Suppressor macrophage treated with lipopolysaccharide for 1 hour (primary cell): ENCODE data around the gene UBAC2.

Source experiments
- DNase-seq, 3 donors: peaks; one replicate each; pipeline ENCODE4 v3.0.0-alpha.2; 2020 to 2022

Gene UBAC2

GRCh38 chr13:99419591-99420243, 219.1 kb downstream of the UBAC2 start:
- DNase-seq: no peak

DNA sequence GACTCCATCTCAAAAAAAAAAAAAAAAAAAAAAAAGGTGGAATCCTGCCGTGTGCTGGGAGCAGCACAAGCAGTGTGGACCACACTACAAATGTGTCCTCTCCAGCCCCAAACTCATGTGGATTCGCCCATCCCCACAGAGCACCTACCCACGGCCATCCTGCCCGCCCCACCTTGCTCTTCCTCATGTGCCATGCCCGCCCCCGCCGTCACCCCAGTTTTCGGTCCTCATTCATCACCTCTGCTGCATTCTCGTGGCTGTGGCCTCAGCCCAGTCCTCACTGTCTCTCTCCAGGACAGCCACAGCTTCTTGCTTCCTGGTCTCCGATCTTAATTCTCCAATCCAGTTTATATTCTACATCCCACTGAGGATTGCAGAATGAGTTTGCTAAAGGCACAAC, 220.6 kb downstream of the UBAC2 start:
- no peak for DNase-seq

- DNase-seq: peak; percentile 67 to 72 (median 67)
Observed at GRCh38 chr13:99421758-99422585, 221.3 kb downstream of the UBAC2 start.

- DNase-seq: peak; percentile 74 to 85 (median 75)
Observed at GRCh38 chr13:99422586-99423220, 222.0 kb downstream of the UBAC2 start.

DNA sequence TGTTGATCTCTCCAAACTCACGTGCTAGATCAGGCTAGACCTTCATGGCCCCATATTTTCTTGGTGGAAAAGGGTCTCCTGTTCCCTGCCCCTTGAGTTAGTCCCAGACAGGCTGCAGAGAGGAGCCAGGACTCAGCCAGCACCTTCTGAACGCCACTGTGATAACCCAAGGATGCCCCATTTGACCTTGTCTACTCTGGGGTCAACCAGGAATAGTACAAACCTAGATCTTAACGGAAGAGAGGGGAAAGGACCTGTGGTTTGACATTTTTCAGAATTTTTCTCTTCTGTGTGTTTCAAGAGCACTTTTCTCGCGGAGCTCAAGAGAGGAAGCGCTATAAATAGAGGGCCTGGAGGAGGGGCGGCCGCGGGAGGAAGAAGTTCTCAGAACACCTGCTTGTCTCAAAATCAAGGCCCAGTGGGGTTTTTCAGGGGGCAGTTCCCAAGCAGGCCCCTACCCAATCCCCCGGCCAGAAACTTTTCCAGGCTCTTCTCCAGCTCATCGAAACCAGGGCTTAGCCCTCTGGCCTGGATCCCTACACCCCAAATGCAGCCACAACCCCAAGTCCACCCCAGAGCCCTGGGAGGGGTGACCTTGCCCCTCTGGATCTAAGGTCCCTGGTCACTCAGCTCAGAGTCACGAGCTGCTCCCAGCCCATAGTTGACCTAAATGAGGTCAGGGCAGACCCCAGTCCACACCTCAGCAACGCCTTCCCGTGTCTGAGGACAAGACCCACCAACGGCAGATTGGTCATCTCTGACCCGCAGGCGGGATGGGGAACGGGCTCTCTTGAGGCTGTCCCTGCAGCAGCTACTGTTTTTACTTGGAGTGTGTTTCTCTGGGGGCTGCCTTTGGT, 225.1 kb downstream of the UBAC2 start:
- DNase-seq: peak; percentile 50 to 64 (median 51)

GRCh38 chr13:99426426-99426825, 225.8 kb downstream of the UBAC2 start:
- DNase-seq: no peak

DNA sequence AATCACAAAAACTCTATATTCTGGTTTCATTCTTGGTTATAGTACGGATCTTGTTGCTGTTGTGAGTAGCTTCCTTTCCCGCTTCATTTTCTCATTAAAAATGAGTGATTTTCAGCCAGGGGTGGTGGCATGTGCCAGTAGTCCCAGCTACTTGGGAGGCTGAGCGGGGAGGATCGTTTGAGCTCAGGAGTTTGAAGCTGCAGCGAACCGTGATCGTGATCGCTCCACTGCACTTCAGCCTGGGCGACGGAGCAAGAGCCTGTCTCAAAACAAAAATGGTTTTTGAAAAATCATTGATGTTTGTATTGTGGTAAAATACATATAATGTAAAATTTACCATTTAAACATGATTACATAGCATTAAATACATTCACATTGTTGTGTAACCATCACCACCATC, 229.0 kb downstream of the UBAC2 start:
- no peak for DNase-seq

DNA sequence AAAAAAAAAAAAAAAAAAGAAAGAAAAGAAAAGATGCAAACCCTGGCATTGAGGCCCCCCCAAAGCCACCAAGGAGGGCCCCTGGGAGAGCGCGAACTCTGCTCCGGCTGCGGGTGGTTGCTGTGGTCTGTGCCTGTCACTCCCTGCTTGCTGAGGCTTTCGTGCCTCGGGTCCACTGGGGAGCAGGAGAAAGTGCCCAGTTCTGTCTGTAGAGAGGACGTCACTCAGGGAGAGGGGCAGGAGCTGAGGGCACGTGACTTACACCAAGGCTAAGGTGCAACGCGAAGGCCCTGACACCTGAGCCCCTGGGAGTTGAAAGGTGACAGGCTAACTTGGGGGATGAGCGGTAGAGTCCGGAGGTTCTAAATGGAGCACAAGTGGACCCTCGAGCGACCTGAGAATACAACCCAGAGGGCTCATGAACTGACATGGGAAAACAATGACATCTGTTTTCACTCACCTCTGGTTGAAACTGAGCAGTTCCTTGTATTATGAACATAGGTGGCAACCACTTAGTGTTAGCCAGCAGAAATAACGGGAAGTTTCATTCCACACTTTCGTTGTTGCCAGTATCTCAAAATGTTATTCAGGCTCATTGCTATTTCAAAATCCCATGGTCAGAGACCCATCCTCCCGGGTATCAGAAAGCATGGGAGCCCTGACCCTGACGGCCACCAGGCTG, 231.4 kb downstream of the UBAC2 start:
- DNase-seq: peak in 1 of 3 donors; percentile 22

- DNase-seq: peak; percentile 98 to 100 (median 99)
Observed at GRCh38 chr13:99432609-99433542, 232.2 kb downstream of the UBAC2 start.

DNA sequence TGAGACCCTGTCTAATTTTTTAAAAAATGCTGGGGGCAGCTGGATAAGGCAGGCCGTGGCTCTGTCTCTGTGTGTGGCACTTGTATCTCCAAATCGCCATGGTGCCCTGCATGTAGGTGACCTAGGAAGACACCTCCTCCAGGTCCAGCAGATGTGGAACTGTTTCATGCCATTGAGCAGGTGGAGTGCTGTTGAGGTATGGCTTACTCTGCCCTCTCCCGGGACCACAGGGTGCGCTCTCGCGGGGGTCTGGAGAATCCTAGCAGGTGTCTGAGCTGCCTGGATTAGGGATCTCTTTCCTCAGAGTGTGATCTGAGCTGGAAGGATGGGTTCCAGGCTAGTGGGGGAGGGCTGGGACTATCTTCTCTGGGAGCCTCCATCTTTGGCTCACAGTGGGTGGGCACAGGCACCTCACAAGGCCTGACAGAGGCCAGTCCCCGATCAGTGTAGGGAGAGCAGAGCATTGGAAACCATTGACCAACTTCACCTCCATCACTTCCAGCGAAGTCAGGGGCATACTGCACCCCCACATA, 233.0 kb downstream of the UBAC2 start:
- no peak for DNase-seq

DNA sequence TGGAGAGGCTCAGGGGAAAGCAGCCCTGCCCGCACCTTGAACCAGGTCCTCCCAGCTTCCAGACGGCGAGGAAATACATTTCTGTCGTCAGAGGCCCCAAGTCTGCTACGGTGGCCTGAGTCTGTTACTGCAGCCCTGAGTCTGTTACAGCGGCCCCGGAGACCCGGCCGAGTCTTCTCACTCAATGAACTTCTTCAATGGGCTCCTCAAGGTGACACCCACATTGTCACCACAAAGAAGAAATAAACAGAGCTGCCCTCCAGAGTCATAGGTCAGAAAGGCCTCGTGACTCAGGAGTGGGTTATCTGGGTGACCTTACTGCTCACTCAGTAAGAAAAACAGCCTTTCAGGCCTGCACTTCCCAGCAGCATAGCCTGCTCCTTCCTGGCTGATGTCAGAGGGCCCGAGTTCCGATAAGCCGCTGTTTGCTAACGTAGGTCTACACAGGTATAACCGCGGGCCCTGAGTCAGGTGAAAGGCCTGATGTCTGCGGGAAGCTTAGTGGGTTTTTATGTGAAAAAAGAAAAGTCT, 233.7 kb downstream of the UBAC2 start:
- peak; percentile 78 to 87 (median 78) for DNase-seq

GRCh38 chr13:99435116-99435515, 234.5 kb downstream of the UBAC2 start:
- no peak for DNase-seq

DNA sequence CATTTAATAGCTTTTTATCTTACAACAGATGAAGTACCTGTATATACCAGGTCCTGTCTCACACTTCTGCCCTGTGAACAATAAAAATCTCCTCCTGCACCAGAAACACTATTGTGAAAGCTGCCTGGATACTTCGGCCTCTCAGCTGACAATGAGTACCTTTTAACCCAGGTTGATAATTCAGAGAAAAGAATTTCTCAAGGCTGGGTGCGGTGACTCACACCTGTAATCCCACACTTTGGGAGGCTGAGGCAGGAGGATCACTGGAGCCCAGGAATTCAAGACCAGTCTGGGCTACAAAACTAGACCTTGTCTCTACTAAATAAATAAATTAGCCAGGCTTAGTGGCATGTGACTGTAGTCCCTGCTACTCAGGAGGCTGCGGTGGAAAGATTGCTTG, 235.3 kb downstream of the UBAC2 start:
- no peak for DNase-seq
